ENCODE data around the gene EIF2AK3. TPM values are rescaled to one million over a fixed set of nuclear protein-coding genes. Genes with fewer than 3 reads are reported as not detected.

The EIF2AK3 gene
- total RNA-seq, 1 experiment from 2014 or later, result 21.8 TPM

GRCh38 chr2:88597168-88597567 is 30.1 kb downstream of the EIF2AK3 start:
- Mint-ChIP-seq H3K4me1 (ENCODE audit: insufficient read depth, unreplicated experiment) (peaks cover 11% of the 10 kb centered on the region), H3K27me3 (ENCODE audit: insufficient read depth, unreplicated experiment) (no peaks in the 10 kb centered on the region), H3K36me3 (ENCODE audit: insufficient read depth, unreplicated experiment) (peaks cover 28% of the 10 kb centered on the region), H3K4me3 (ENCODE audit: unreplicated experiment) (no peak overlapping the region), H3K9me3 (ENCODE audit: unreplicated experiment) (no peaks in the 10 kb centered on the region), H3K27ac (ENCODE audit: low read depth, unreplicated experiment) (peak overlapping the region; percentile 40)
- DNase-seq (ENCODE audit: unreplicated experiment), result no peak
- CTCF ChIA-PET, result interaction anchor here (0.6 to 15.9 kb wide), 3 partner anchors 21 to 143 kb away, joined by 3 to 424 read pairs (median 4); no protein-coding TSS in a partner anchor
- intact Hi-C loops (cut with micrococcal nuclease), result no loop called here
- BruUV-seq (replicated peaks), result no TSS peak
- POLR2A ChIA-PET, result interaction anchor here (0.9 to 2.7 kb wide), 3 partner anchors 29 to 75 kb away, joined by 3 to 6 read pairs (median 5); partner anchors contain the start of gene EIF2AK3
- TF ChIP-seq CTCF (IDR thresholded peaks at IDR 0.05; ENCODE audit: unreplicated experiment), result no peak

- H3K36me3 Mint-ChIP-seq (ENCODE audit: insufficient read depth, unreplicated experiment), result peaks cover 37% of the 10 kb centered on the region
- CTCF ChIA-PET, result interaction anchor here (0.7 to 15.9 kb wide), 5 partner anchors 62 to 472 kb away, joined by 3 to 424 read pairs (median 4); no protein-coding TSS in a partner anchor
- no TSS peak for BruUV-seq (replicated peaks)
- H3K4me3 Mint-ChIP-seq (ENCODE audit: unreplicated experiment), result no peak overlapping the region
- no peak for TF ChIP-seq CTCF (IDR thresholded peaks at IDR 0.05; ENCODE audit: unreplicated experiment)
- intact Hi-C loops (cut with micrococcal nuclease), result no loop called here
- no peak overlapping the region for H3K27ac Mint-ChIP-seq (ENCODE audit: low read depth, unreplicated experiment)
- DNase-seq (ENCODE audit: unreplicated experiment), result no peak
- H3K9me3 Mint-ChIP-seq (ENCODE audit: unreplicated experiment), result no peaks in the 10 kb centered on the region
- peaks cover 11% of the 10 kb centered on the region for H3K4me1 Mint-ChIP-seq (ENCODE audit: insufficient read depth, unreplicated experiment)
- no peaks in the 10 kb centered on the region for H3K27me3 Mint-ChIP-seq (ENCODE audit: insufficient read depth, unreplicated experiment)
- POLR2A ChIA-PET, result interaction anchor here (0.6 to 2.7 kb wide), 5 partner anchors 32 to 76 kb away, joined by 3 to 6 read pairs (median 4); partner anchors contain the start of gene EIF2AK3
These were observed 31.0 kb downstream of the EIF2AK3 start for GRCh38 chr2:88596141-88596830.

- peaks cover 62% of the 10 kb centered on the region for H3K36me3 Mint-ChIP-seq (ENCODE audit: insufficient read depth, unreplicated experiment)
- no peaks in the 10 kb centered on the region for H3K27me3 Mint-ChIP-seq (ENCODE audit: insufficient read depth, unreplicated experiment)
- TF ChIP-seq CTCF (IDR thresholded peaks at IDR 0.05; ENCODE audit: unreplicated experiment), result no peak
- no peaks in the 10 kb centered on the region for H3K4me1 Mint-ChIP-seq (ENCODE audit: insufficient read depth, unreplicated experiment)
- no TSS peak for BruUV-seq (replicated peaks)
- ChIA-PET POLR2A (interaction anchor here (0.9 to 1.2 kb wide), 4 partner anchors 8 to 80 kb away, joined by 3 to 6 read pairs (median 4); no protein-coding TSS in a partner anchor), CTCF (interaction anchor here (0.7 to 15.9 kb wide), 15 partner anchors 8 to 404 kb away, joined by 3 to 424 read pairs (median 3); no protein-coding TSS in a partner anchor)
- H3K4me3 Mint-ChIP-seq (ENCODE audit: unreplicated experiment), result no peak overlapping the region
- H3K9me3 Mint-ChIP-seq (ENCODE audit: unreplicated experiment), result no peaks in the 10 kb centered on the region
- H3K27ac Mint-ChIP-seq (ENCODE audit: low read depth, unreplicated experiment), result no peak overlapping the region
- no peak for DNase-seq (ENCODE audit: unreplicated experiment)
- intact Hi-C loops (cut with micrococcal nuclease), result loop anchor here (1.0 kb wide), 2 partner anchors 36 to 78 kb away; partner anchors contain the start of gene EIF2AK3
These were observed 35.6 kb downstream of the EIF2AK3 start for GRCh38 chr2:88591698-88592097.

- POLR2A ChIA-PET, result interaction anchor here (0.9 to 1.3 kb wide), 5 partner anchors 9 to 81 kb away, joined by 3 to 6 read pairs (median 4); no protein-coding TSS in a partner anchor
- no TSS peak for BruUV-seq (replicated peaks)
- intact Hi-C loops (cut with micrococcal nuclease), result loop anchor here (1.0 kb wide), 2 partner anchors 36 to 78 kb away; partner anchors contain the start of gene EIF2AK3
- no peaks in the 10 kb centered on the region for H3K27me3 Mint-ChIP-seq (ENCODE audit: insufficient read depth, unreplicated experiment)
- no peak overlapping the region for H3K4me3 Mint-ChIP-seq (ENCODE audit: unreplicated experiment)
- H3K27ac Mint-ChIP-seq (ENCODE audit: low read depth, unreplicated experiment), result no peak overlapping the region
- no peaks in the 10 kb centered on the region for H3K4me1 Mint-ChIP-seq (ENCODE audit: insufficient read depth, unreplicated experiment)
- no peaks in the 10 kb centered on the region for H3K9me3 Mint-ChIP-seq (ENCODE audit: unreplicated experiment)
- peak; percentile 58 for TF ChIP-seq CTCF (IDR thresholded peaks at IDR 0.05; ENCODE audit: unreplicated experiment)
- CTCF ChIA-PET, result interaction anchor here (0.6 to 15.9 kb wide), 20 partner anchors 11 to 403 kb away, joined by 3 to 424 read pairs (median 4); no protein-coding TSS in a partner anchor
- peak; percentile 73 for DNase-seq (ENCODE audit: unreplicated experiment)
- peaks cover 68% of the 10 kb centered on the region for H3K36me3 Mint-ChIP-seq (ENCODE audit: insufficient read depth, unreplicated experiment)
These were observed 36.2 kb downstream of the EIF2AK3 start for GRCh38 chr2:88590998-88591613.

Data from MCF 10A (cell line).